Right ventricle myocardium superior (tissue), 1 donor: ENCODE results near the gene SLC4A1. TPM values are rescaled to one million over a fixed set of nuclear protein-coding genes. Genes with fewer than 3 reads are reported as not detected.
A peak's percentile ranks its signal among the peaks of the same experiment; 100 is the strongest.

Experiments used
- ATAC-seq: fragments of 200-7000 bp; cut with Tn5 transposase; one replicate; pipeline ENCODE4 v1.9.1; 2020; ENCODE audit warnings: mild to moderate bottlenecking; ENCODE audit not compliant: poor library complexity
- DNase-seq: peaks from one replicate; pipeline ENCODE4 v3.0.0-alpha.2; 2020
- intact Hi-C: fragments of 100-400 bp; cut with DNase I; formaldehyde crosslinking; loops from one replicate; pipeline ENCODE4 v1.11.2; 2022
- microRNA-seq: library from miRNA; unstranded; fragments of <30 nt; microRNA quantifications from one replicate; pipeline ENCODE4 v1.2.0, GENCODE V29; 2020
- total RNA-seq: library from RNA; stranded (reverse); fragmentation: NEBNext Ultra II Directional; extraction: Animal tissue kit (Norgen Biotek cat#: 25700); gene quantifications from one replicate; pipeline ENCODE4 v1.2.1, GENCODE V29; 2021
- donor health status: DM: no; HTN: yes; CAD: no; lungs with severe emphysema.

SLC4A1 gene
- total RNA-seq, 1 donor from 2014 or later: 0.30 TPM

GRCh38 chr17:44198721-44199552, 69.0 kb downstream of the SLC4A1 start:
- intact Hi-C loops: no loop called here
- DNase-seq: peak; percentile 75
- ATAC-seq: peak; percentile 30

Small RNAs within 50 kb of the gene (microRNA-seq; reads per million reads assigned to microRNA genes)
- not detected for gene MIR6782

Other genes with a start within 250 kb of the SLC4A1 start
- 46.1 TPM for gene LSM12, start 201.5 kb downstream of the SLC4A1 start, total RNA-seq
- 26.0 TPM for gene G6PC3, start 197.4 kb downstream of the SLC4A1 start, total RNA-seq
- gene HDAC5, start 144.5 kb downstream of the SLC4A1 start, total RNA-seq: 67.7 TPM
- 0.59 TPM for gene HROB, start 126.2 kb downstream of the SLC4A1 start, total RNA-seq
- gene ASB16, start 97.4 kb downstream of the SLC4A1 start, total RNA-seq: 14.8 TPM
- gene TMUB2, start 81.2 kb downstream of the SLC4A1 start, total RNA-seq: 19.6 TPM
- gene ATXN7L3, start 68.3 kb downstream of the SLC4A1 start, total RNA-seq: 35.7 TPM
- 52.7 TPM for gene UBTF, start 48.5 kb downstream of the SLC4A1 start, total RNA-seq
- 0.22 TPM for gene RUNDC3A, start 40.5 kb upstream of the SLC4A1 start, total RNA-seq
- 45.0 TPM for gene SLC25A39, start 56.7 kb upstream of the SLC4A1 start, total RNA-seq
- gene GRN, start 77.2 kb upstream of the SLC4A1 start, total RNA-seq: 135 TPM
- 0.62 TPM for gene FAM171A2, start 95.7 kb upstream of the SLC4A1 start, total RNA-seq
- gene ITGA2B, start 121.5 kb upstream of the SLC4A1 start, total RNA-seq: 0.62 TPM
- 17.9 TPM for gene GPATCH8, start 235.3 kb upstream of the SLC4A1 start, total RNA-seq